Endothelial cell (in vitro differentiated cells): Measurements from ENCODE around the gene STAT3. TPM values are rescaled to one million over a fixed set of nuclear protein-coding genes. Genes with fewer than 3 reads are reported as not detected.

Source experiments
- DNase-seq: peaks from one replicate; pipeline ENCODE4 v3.0.0; 2021; ENCODE audit warnings: low spot score
- H3K27ac Mint-ChIP-seq: one replicate; pipeline ENCODE4 v1.8.0; 2021; ENCODE audit warnings: mixed read lengths, inconsistent platforms; ENCODE audit not compliant: unreplicated experiment
- H3K27me3 Mint-ChIP-seq: one replicate; pipeline ENCODE4 v1.8.0; 2021; ENCODE audit warnings: mild to moderate bottlenecking, moderate library complexity, mixed read lengths, inconsistent platforms; ENCODE audit not compliant: unreplicated experiment
- H3K36me3 Mint-ChIP-seq: one replicate; pipeline ENCODE4 v1.8.0; 2021; ENCODE audit warnings: mild to moderate bottlenecking, low read depth, mixed read lengths, inconsistent platforms; ENCODE audit not compliant: unreplicated experiment
- H3K4me1 Mint-ChIP-seq: one replicate; pipeline ENCODE4 v1.8.0; 2021; ENCODE audit warnings: mild to moderate bottlenecking, mixed read lengths, inconsistent platforms; ENCODE audit not compliant: unreplicated experiment
- H3K4me3 Mint-ChIP-seq: one replicate; pipeline ENCODE4 v1.8.0; 2021; ENCODE audit warnings: mild to moderate bottlenecking, mixed read lengths, inconsistent platforms; ENCODE audit not compliant: unreplicated experiment
- H3K9me3 Mint-ChIP-seq: one replicate; pipeline ENCODE4 v1.8.0; 2021; ENCODE audit warnings: mixed read lengths, inconsistent platforms; ENCODE audit not compliant: unreplicated experiment
- total RNA-seq: library from RNA; stranded (reverse); fragmentation: NEBNext Ultra II Directional; extraction: Animal tissue kit (Norgen Biotek cat#: 25700); gene quantifications from one replicate; pipeline ENCODE4 v1.2.1, GENCODE V29; 2021; ENCODE audit not compliant: unreplicated experiment
- TF ChIP-seq, protein P1 (sequence below): fragments of 200-600 bp; sonication (generic); IDR thresholded peaks from one replicate; pipeline ENCODE4 v1.5.0; 2021; ENCODE audit warnings: antibody characterized with exemption; ENCODE audit not compliant: unreplicated experiment

STAT3 gene
- total RNA-seq, 1 donor from 2014 or later: 160 TPM

DNA sequence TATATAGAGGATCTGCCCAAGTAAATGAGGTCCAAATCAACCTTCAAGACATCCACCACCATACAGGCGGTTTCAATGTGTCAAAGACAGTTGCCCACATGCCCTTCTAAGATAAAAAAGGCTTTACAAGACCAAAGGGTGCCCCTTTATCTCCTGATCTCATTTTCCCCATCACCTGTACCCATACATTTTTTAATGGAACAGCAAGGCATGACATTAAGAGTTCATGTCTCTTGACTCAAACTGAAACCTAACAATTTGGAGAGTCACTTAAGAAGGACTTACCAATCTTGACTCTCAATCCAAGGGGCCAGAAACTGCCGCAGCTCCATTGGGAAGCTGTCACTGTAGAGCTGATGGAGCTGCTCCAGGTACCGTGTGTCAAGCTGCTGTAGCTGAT, 40.1 kb downstream of the STAT3 start:
- Mint-ChIP-seq H3K9me3 (no peaks in the 10 kb centered on the region), H3K36me3 (peaks cover 21% of the 10 kb centered on the region), H3K4me1 (peaks cover 3% of the 10 kb centered on the region), H3K4me3 (no peak overlapping the region), H3K27me3 (no peaks in the 10 kb centered on the region), H3K27ac (no peak overlapping the region)
- DNase-seq: no peak
- TF ChIP-seq, protein P1, sequence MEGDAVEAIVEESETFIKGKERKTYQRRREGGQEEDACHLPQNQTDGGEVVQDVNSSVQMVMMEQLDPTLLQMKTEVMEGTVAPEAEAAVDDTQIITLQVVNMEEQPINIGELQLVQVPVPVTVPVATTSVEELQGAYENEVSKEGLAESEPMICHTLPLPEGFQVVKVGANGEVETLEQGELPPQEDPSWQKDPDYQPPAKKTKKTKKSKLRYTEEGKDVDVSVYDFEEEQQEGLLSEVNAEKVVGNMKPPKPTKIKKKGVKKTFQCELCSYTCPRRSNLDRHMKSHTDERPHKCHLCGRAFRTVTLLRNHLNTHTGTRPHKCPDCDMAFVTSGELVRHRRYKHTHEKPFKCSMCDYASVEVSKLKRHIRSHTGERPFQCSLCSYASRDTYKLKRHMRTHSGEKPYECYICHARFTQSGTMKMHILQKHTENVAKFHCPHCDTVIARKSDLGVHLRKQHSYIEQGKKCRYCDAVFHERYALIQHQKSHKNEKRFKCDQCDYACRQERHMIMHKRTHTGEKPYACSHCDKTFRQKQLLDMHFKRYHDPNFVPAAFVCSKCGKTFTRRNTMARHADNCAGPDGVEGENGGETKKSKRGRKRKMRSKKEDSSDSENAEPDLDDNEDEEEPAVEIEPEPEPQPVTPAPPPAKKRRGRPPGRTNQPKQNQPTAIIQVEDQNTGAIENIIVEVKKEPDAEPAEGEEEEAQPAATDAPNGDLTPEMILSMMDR: no peak

GRCh38 chr17:42347606-42348005, 40.6 kb downstream of the STAT3 start:
- DNase-seq: no peak
- Mint-ChIP-seq H3K9me3 (no peaks in the 10 kb centered on the region), H3K27me3 (no peaks in the 10 kb centered on the region), H3K27ac (no peak overlapping the region), H3K4me3 (no peak overlapping the region), H3K36me3 (peaks cover 23% of the 10 kb centered on the region), H3K4me1 (peaks cover 3% of the 10 kb centered on the region)
- TF ChIP-seq, protein P1: no peak

GRCh38 chr17:42347198-42347597, 41.0 kb downstream of the STAT3 start:
- peaks cover 27% of the 10 kb centered on the region for H3K36me3 Mint-ChIP-seq
- no peak overlapping the region for H3K27ac Mint-ChIP-seq
- TF ChIP-seq, protein P1: no peak
- H3K9me3 Mint-ChIP-seq: no peaks in the 10 kb centered on the region
- peaks cover 3% of the 10 kb centered on the region for H3K4me1 Mint-ChIP-seq
- no peak for DNase-seq
- no peak overlapping the region for H3K4me3 Mint-ChIP-seq
- H3K27me3 Mint-ChIP-seq: no peaks in the 10 kb centered on the region

GRCh38 chr17:42346481-42346880, 41.8 kb downstream of the STAT3 start:
- H3K9me3 Mint-ChIP-seq: no peaks in the 10 kb centered on the region
- H3K4me1 Mint-ChIP-seq: peaks cover 3% of the 10 kb centered on the region
- peaks cover 28% of the 10 kb centered on the region for H3K36me3 Mint-ChIP-seq
- no peaks in the 10 kb centered on the region for H3K27me3 Mint-ChIP-seq
- no peak overlapping the region for H3K4me3 Mint-ChIP-seq
- H3K27ac Mint-ChIP-seq: peak overlapping the region; percentile 3
- no peak for DNase-seq
- TF ChIP-seq, protein P1: no peak

DNA sequence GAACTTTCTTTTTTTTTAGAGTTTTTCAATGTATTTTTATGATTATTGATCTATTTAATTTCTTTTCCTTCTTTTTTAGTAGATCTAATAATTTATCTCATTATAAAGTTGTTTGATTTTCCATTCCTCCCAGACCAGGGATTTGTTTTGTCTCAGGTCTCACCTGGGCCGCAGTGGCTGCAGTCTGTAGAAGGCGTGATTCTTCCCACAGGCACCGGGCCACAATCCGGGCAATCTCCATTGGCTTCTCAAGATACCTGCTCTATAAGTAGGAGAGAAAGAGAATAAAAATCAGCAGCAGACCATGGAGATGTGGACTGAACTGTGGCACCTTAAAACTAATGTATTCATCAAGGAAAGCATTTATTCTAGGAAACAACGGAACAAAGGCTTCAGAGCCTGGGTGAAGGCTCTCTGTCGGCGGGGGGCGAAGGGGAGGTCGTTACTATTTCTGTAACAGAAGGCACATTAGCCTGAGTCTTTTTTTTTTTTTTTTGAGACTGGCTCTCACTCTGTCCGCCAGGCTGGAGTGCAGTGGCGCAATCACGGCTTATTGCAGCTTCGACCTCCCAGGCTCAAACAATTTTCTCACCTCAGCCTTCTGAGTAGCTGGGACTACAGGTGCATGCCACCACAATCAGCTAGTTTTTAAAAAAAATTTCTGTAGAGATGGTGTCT, 42.7 kb downstream of the STAT3 start:
- peak overlapping the region; percentile 59 for H3K4me3 Mint-ChIP-seq
- TF ChIP-seq, protein P1: no peak
- DNase-seq: no peak
- H3K36me3 Mint-ChIP-seq: peaks cover 37% of the 10 kb centered on the region
- no peaks in the 10 kb centered on the region for H3K27me3 Mint-ChIP-seq
- no peak overlapping the region for H3K27ac Mint-ChIP-seq
- H3K9me3 Mint-ChIP-seq: no peaks in the 10 kb centered on the region
- peaks cover 3% of the 10 kb centered on the region for H3K4me1 Mint-ChIP-seq
